Mesenchymal stem cell (in vitro differentiated cells and primary cell): ENCODE measurements around the gene GPR158.

Experiments
- DNase-seq: peaks from one replicate; pipeline ENCODE4 v3.0.0-alpha.2; 2013
- H2AFZ ChIP-seq: one replicate; pipeline ENCODE4 v1.6.1; 2013; ENCODE audit warnings: low read depth, mild to moderate bottlenecking, control low read depth, inconsistent platforms, low read length, moderate library complexity
- H2AK5ac ChIP-seq: 2 replicates; pipeline ENCODE4 v1.6.1; 2013; ENCODE audit warnings: low read length, moderate library complexity, mild to moderate bottlenecking, inconsistent platforms; ENCODE audit not compliant: severe bottlenecking
- H2BK120ac ChIP-seq: one replicate; pipeline ENCODE4 v1.6.1; 2013; ENCODE audit warnings: low read depth, mild to moderate bottlenecking, inconsistent platforms, low read length, moderate library complexity
- H2BK12ac ChIP-seq, 2 experiments: one replicate each; pipeline ENCODE4 v1.6.1; 2013; ENCODE audit warnings: inconsistent platforms in 2 of 2, low read length in 2 of 2, mild to moderate bottlenecking in 2 of 2, moderate library complexity in 2 of 2, control low read depth in 1 of 2
- H2BK15ac ChIP-seq: one replicate; pipeline ENCODE4 v1.6.1; 2013; ENCODE audit warnings: mild to moderate bottlenecking, low read depth, inconsistent platforms; ENCODE audit not compliant: poor library complexity, severe bottlenecking
- H2BK5ac ChIP-seq: 2 replicates; pipeline ENCODE4 v1.6.1; 2013; ENCODE audit warnings: low read depth, mild to moderate bottlenecking, low read length, control low read depth, inconsistent platforms; ENCODE audit not compliant: poor library complexity, severe bottlenecking
- H3K14ac ChIP-seq, 2 experiments: one replicate each; pipeline ENCODE4 v1.6.1; 2013; ENCODE audit warnings: inconsistent platforms in 2 of 2, low read length in 2 of 2, control low read depth in 1 of 2, mild to moderate bottlenecking in 1 of 2, moderate library complexity in 1 of 2
- H3K18ac ChIP-seq, 2 experiments: one replicate each; pipeline ENCODE4 v1.6.1; 2013; ENCODE audit warnings: inconsistent platforms in 2 of 2, low read length in 2 of 2, control low read depth in 1 of 2, low read depth in 1 of 2, mild to moderate bottlenecking in 1 of 2
- H3K23ac ChIP-seq, 2 experiments: one replicate each; pipeline ENCODE4 v1.6.1; 2013; ENCODE audit warnings: inconsistent platforms in 2 of 2, low read length in 2 of 2, mild to moderate bottlenecking in 2 of 2, moderate library complexity in 2 of 2, control low read depth in 1 of 2
- H3K27ac ChIP-seq: 2 replicates; pipeline ENCODE4 v1.5.1; 2013; ENCODE audit warnings: mild to moderate bottlenecking, moderate library complexity, low read length, control low read depth, inconsistent platforms; ENCODE audit not compliant: poor library complexity, severe bottlenecking
- H3K27me3 ChIP-seq, 2 experiments: 2 replicates each; pipeline versions ENCODE4 v1.6.1 to v1.7.0; 2013; ENCODE audit warnings: low read length in 2 of 2, mild to moderate bottlenecking in 2 of 2, moderate library complexity in 2 of 2, control low read depth in 1 of 2, inconsistent platforms in 1 of 2; ENCODE audit not compliant: control insufficient read depth in 1 of 2, insufficient read depth in 1 of 2
- H3K36me3 ChIP-seq, 2 experiments: 2 replicates each; pipeline versions ENCODE4 v1.6.1 to v1.7.0; 2013; ENCODE audit warnings: low read length in 2 of 2, control low read depth in 1 of 2, inconsistent platforms in 1 of 2, low read depth in 1 of 2, mild to moderate bottlenecking in 1 of 2; ENCODE audit not compliant: insufficient read depth in 2 of 2, control insufficient read depth in 1 of 2
- H3K4ac ChIP-seq, 2 experiments: one replicate each; pipeline ENCODE4 v1.6.1; 2013; ENCODE audit warnings: inconsistent platforms in 2 of 2, low read length in 2 of 2, mild to moderate bottlenecking in 2 of 2, moderate library complexity in 2 of 2, control low read depth in 1 of 2, low read depth in 1 of 2
- H3K4me1 ChIP-seq: 2 replicates; pipeline ENCODE4 v1.6.1; 2013; ENCODE audit warnings: low read depth, low read length, control low read depth; ENCODE audit not compliant: control insufficient read depth, insufficient read depth
- H3K4me2 ChIP-seq: 2 replicates; pipeline ENCODE4 v1.6.1; 2013; ENCODE audit warnings: low read length, mild to moderate bottlenecking, inconsistent platforms; ENCODE audit not compliant: poor library complexity, severe bottlenecking
- H3K4me3 ChIP-seq, 2 experiments: 2 replicates each; pipeline versions ENCODE4 v1.5.1 to v1.7.0; 2013; ENCODE audit warnings: low read length in 2 of 2, mild to moderate bottlenecking in 2 of 2, control low read depth in 1 of 2, low read depth in 1 of 2; ENCODE audit not compliant: insufficient read depth in 1 of 2
- H3K79me1 ChIP-seq: replicated peaks from 2 replicates; pipeline ENCODE4 v1.6.1; 2013; ENCODE audit warnings: mild to moderate bottlenecking, control low read depth, low read length, inconsistent platforms; ENCODE audit not compliant: poor library complexity, severe bottlenecking
- H3K9ac ChIP-seq: 2 replicates; pipeline ENCODE4 v1.7.0; 2013; ENCODE audit warnings: mild to moderate bottlenecking, low read length, moderate library complexity
- H3K9me3 ChIP-seq: 2 replicates; pipeline ENCODE4 v1.7.0; 2013; ENCODE audit warnings: mild to moderate bottlenecking, low read length; ENCODE audit not compliant: control insufficient read depth
- H4K8ac ChIP-seq: one replicate; pipeline ENCODE4 v1.6.1; 2013; ENCODE audit warnings: inconsistent platforms, mild to moderate bottlenecking, low read length, moderate library complexity
- H4K91ac ChIP-seq: one replicate; pipeline ENCODE4 v1.6.1; 2013; ENCODE audit warnings: mild to moderate bottlenecking, low read length, inconsistent platforms
- WGBS: methylation state at CpG from one replicate; pipeline ENCODE4 v1.1.7; 2013; ENCODE audit warnings: mixed read lengths; 5-methylcytosine and 5-hydroxymethylcytosine counted together

The GPR158 gene

GRCh38 chr10:25522946-25523608 lies 348.3 kb downstream of the GPR158 start:
- Histone ChIP-seq H3K9me3 (no peaks in the 10 kb centered on the region), H3K79me1 (no peaks in the 10 kb centered on the region), H2BK12ac (no peak overlapping the region), H3K23ac (peak overlapping the region in 1 of 2 experiments; percentile 52), H2BK15ac (no peak overlapping the region), H3K4me2 (no peak overlapping the region), H3K4ac (no peak overlapping the region), H3K27ac (no peak overlapping the region), H3K4me1 (no peaks in the 10 kb centered on the region), H4K8ac (no peak overlapping the region), H2BK120ac (no peak overlapping the region), H3K36me3 (no peaks in the 10 kb centered on the region), H3K27me3 (no peaks in the 10 kb centered on the region), H4K91ac (no peak overlapping the region), H2BK5ac (no peak overlapping the region), H2AK5ac (no peak overlapping the region), H3K14ac (no peak overlapping the region), H3K4me3 (no peak overlapping the region), H2AFZ (peak overlapping the region; percentile 63), H3K18ac (peak overlapping the region in 1 of 2 experiments; percentile 48), H3K9ac (no peak overlapping the region)
- WGBS: 73% methylated on average over 4 of the region's 4 CpGs
- DNase-seq: no peak

- no peak overlapping the region for H3K18ac ChIP-seq
- H2BK15ac ChIP-seq: no peak overlapping the region
- H3K4me1 ChIP-seq: no peaks in the 10 kb centered on the region
- no peak overlapping the region for H2BK120ac ChIP-seq
- no peak overlapping the region for H3K14ac ChIP-seq
- H3K4me3 ChIP-seq: no peak overlapping the region
- no peak overlapping the region for H4K91ac ChIP-seq
- H3K4ac ChIP-seq: no peak overlapping the region
- no peak overlapping the region for H3K23ac ChIP-seq
- WGBS: 90% methylated on average over 7 of the region's 7 CpGs
- no peak overlapping the region for H2BK5ac ChIP-seq
- H3K9ac ChIP-seq: no peak overlapping the region
- H3K27ac ChIP-seq: no peak overlapping the region
- H3K79me1 ChIP-seq: no peaks in the 10 kb centered on the region
- H3K9me3 ChIP-seq: no peaks in the 10 kb centered on the region
- no peak overlapping the region for H2AK5ac ChIP-seq
- DNase-seq: no peak
- H2AFZ ChIP-seq: no peak overlapping the region
- no peak overlapping the region for H4K8ac ChIP-seq
- H3K36me3 ChIP-seq: no peaks in the 10 kb centered on the region
- H3K4me2 ChIP-seq: no peak overlapping the region
- H3K27me3 ChIP-seq: no peaks in the 10 kb centered on the region
- H2BK12ac ChIP-seq: no peak overlapping the region
These were observed 355.5 kb downstream of the GPR158 start for GRCh38 chr10:25530306-25530705.

- no peak overlapping the region for H3K4me3 ChIP-seq
- WGBS: 80% methylated on average over 4 of the region's 5 CpGs
- H4K8ac ChIP-seq: no peak overlapping the region
These were observed 356.8 kb downstream of the GPR158 start for GRCh38 chr10:25531457-25532061.

GRCh38 chr10:25532213-25532612 lies 357.4 kb downstream of the GPR158 start:
- DNase-seq: no peak
- H3K9me3 ChIP-seq: no peaks in the 10 kb centered on the region
- no peak overlapping the region for H2BK5ac ChIP-seq
- H3K27me3 ChIP-seq: no peaks in the 10 kb centered on the region
- H3K79me1 ChIP-seq: no peaks in the 10 kb centered on the region
- no peak overlapping the region for H3K4ac ChIP-seq
- H3K14ac ChIP-seq: no peak overlapping the region
- H3K4me3 ChIP-seq: no peak overlapping the region
- H3K27ac ChIP-seq: no peak overlapping the region
- no peaks in the 10 kb centered on the region for H3K36me3 ChIP-seq
- H4K8ac ChIP-seq: no peak overlapping the region
- H2AK5ac ChIP-seq: no peak overlapping the region
- 65% methylated on average over 3 of the region's 3 CpGs for WGBS
- H3K18ac ChIP-seq: no peak overlapping the region
- no peak overlapping the region for H2BK15ac ChIP-seq
- H2BK12ac ChIP-seq: no peak overlapping the region
- H3K4me1 ChIP-seq: no peaks in the 10 kb centered on the region
- no peak overlapping the region for H3K4me2 ChIP-seq
- H2BK120ac ChIP-seq: no peak overlapping the region
- no peak overlapping the region for H2AFZ ChIP-seq
- no peak overlapping the region for H3K9ac ChIP-seq
- H3K23ac ChIP-seq: no peak overlapping the region
- H4K91ac ChIP-seq: no peak overlapping the region

More at GRCh38 chr10:25531457-25532061, 356.8 kb downstream of the GPR158 start:
- Histone ChIP-seq H2AFZ (no peak overlapping the region), H3K79me1 (no peaks in the 10 kb centered on the region), H3K9me3 (no peaks in the 10 kb centered on the region), H2BK15ac (no peak overlapping the region), H3K27me3 (no peaks in the 10 kb centered on the region), H2BK120ac (no peak overlapping the region), H3K23ac (no peak overlapping the region), H3K14ac (no peak overlapping the region), H3K4me2 (no peak overlapping the region), H3K4me1 (no peaks in the 10 kb centered on the region), H4K91ac (no peak overlapping the region), H2BK12ac (no peak overlapping the region), H3K18ac (no peak overlapping the region), H3K9ac (no peak overlapping the region), H3K4ac (no peak overlapping the region), H3K27ac (no peak overlapping the region), H2AK5ac (no peak overlapping the region), H3K36me3 (no peaks in the 10 kb centered on the region), H2BK5ac (no peak overlapping the region)
- peak; percentile 1 for DNase-seq
